K562 (cell line): ENCODE data around the gene DHDH. TPM values are rescaled to one million over a fixed set of nuclear protein-coding genes. Genes with fewer than 3 reads are reported as not detected.

Source experiments
- BCLAF1 ChIP-seq, 2 experiments: fragments of 450-650 bp in 1 of 2; IDR thresholded peaks; 2 replicates each; pipeline ENCODE4 v1.6.1; 2011 to 2017; ENCODE audit warnings: low read depth in 2 of 2, antibody characterized with exemption in 1 of 2, borderline replicate concordance in 1 of 2, low read length in 1 of 2, mild to moderate bottlenecking in 1 of 2, mixed read lengths in 1 of 2; ENCODE audit not compliant: control insufficient read depth in 1 of 2
- FOXA1 ChIP-seq: fragments of 450-650 bp; IDR thresholded peaks from 2 replicates; pipeline ENCODE4 v1.6.1; 2016; ENCODE audit warnings: mild to moderate bottlenecking, borderline replicate concordance
- POLR3A ChIP-seq: IDR thresholded peaks from 2 replicates; pipeline ENCODE4 v1.6.1; 2011; ENCODE audit warnings: borderline replicate concordance, mild to moderate bottlenecking, moderate library complexity; ENCODE audit not compliant: insufficient read length, insufficient read depth; ENCODE audit errors: extremely low read depth
- PTRF ChIP-seq: fragments of 450-650 bp; IDR thresholded peaks from 2 replicates; pipeline ENCODE4 v1.6.1; 2016; ENCODE audit warnings: mild to moderate bottlenecking, missing genetic modification characterization, missing compliant biosample characterization
- RBM34 ChIP-seq: fragments of 200-400 bp; formaldehyde crosslinking; IDR thresholded peaks from 2 replicates; pipeline ENCODE4 v1.6.1; 2018; ENCODE audit warnings: low read length, borderline replicate concordance; ENCODE audit not compliant: insufficient read depth
- SIX5 ChIP-seq, 2 experiments: IDR thresholded peaks; 2 replicates each; pipeline ENCODE4 v1.6.1; 2011; ENCODE audit warnings: low read length in 2 of 2, borderline replicate concordance in 1 of 2, low read depth in 1 of 2, mild to moderate bottlenecking in 1 of 2, moderate library complexity in 1 of 2; ENCODE audit not compliant: insufficient read depth in 1 of 2
- SMAD4 ChIP-seq: fragments of 250-450 bp; sonication (Bioruptor Pico); conservative IDR thresholded peaks from 2 replicates; pipeline ENCODE4 v1.8.0; 2021; ENCODE audit warnings: inconsistent platforms, mild to moderate bottlenecking, moderate library complexity
- SOX6 ChIP-seq: fragments of 450-650 bp; IDR thresholded peaks from 2 replicates; pipeline ENCODE4 v1.6.1; 2014; ENCODE audit warnings: mild to moderate bottlenecking
- ZNF407 ChIP-seq: fragments of 450-650 bp; IDR thresholded peaks from 2 replicates; pipeline ENCODE4 v1.6.1; 2016; ENCODE audit warnings: low read depth
- ZNF518B ChIP-seq: fragments of 250-450 bp; sonication (Bioruptor Pico); IDR thresholded peaks from 2 replicates; pipeline ENCODE4 v1.5.0; 2021; ENCODE audit warnings: mild to moderate bottlenecking, moderate library complexity
- polyA plus RNA-seq, 8 experiments: library from polyadenylated mRNA; depleted of rRNA in 4 of 8; stranded (reverse) in 5 of 8; unstranded in 3 of 8; fragments of >200 nt; fragmentation: Nextera tagmentation in 2 of 8; fragmentation: Illumina TruSeq in 1 of 8; extraction: Ambion mirVana in 2 of 8; extraction: Trizol in 1 of 8; gene quantifications; 2 replicates each; pipeline versions ENCODE4 v1.2.1 to v1.2.3, GENCODE V29; 2011 to 2014; ENCODE audit warnings: inconsistent platforms in 1 of 8, missing spikeins in 1 of 8
- total RNA-seq, 7 experiments: library from RNA; depleted of rRNA in 6 of 7; stranded (reverse); fragments of >200 nt in 6 of 7; fragmentation: Illumina TruSeq in 2 of 7; extraction: Trizol in 2 of 7; gene quantifications; 2 replicates each; pipeline versions ENCODE4 v1.2.1 to v1.2.3, GENCODE V29; 2011 to 2021; ENCODE audit warnings: low replicate concordance in 1 of 7

DHDH gene
- total and polyA plus RNA-seq, 9 of the 15 experiments (the other 6 are each of a cell fraction or from before 2014, with no cell fraction given) = 0.37 to 1.9 (median 0.87) TPM

- TF ChIP-seq BCLAF1 (IDR thresholded peaks at IDR 0.05; ENCODE audit: borderline replicate concordance in 1 of 2, control insufficient read depth in 1 of 2, low read depth in 2 of 2, low read length in 1 of 2) (no peak), SIX5 (IDR thresholded peaks at IDR 0.05; ENCODE audit: borderline replicate concordance in 1 of 2, insufficient read depth in 1 of 2, low read depth in 1 of 2, low read length in 2 of 2) (no peak), ZNF518B (CRISPR knock-in tag) (no peak), PTRF (tag) (peak; percentile 79), SOX6 (no peak), SMAD4 (CRISPR knock-in tag) (peak; percentile 87), RBM34 (no peak), FOXA1 (no peak), ZNF407 (no peak), POLR3A (no peak)
Measured at GRCh38 chr19:48963371-48964204, 30.1 kb downstream of the DHDH start (continued).
